ENCODE measurements around the gene PTTG1IP2.

Gene PTTG1IP2

DNA sequence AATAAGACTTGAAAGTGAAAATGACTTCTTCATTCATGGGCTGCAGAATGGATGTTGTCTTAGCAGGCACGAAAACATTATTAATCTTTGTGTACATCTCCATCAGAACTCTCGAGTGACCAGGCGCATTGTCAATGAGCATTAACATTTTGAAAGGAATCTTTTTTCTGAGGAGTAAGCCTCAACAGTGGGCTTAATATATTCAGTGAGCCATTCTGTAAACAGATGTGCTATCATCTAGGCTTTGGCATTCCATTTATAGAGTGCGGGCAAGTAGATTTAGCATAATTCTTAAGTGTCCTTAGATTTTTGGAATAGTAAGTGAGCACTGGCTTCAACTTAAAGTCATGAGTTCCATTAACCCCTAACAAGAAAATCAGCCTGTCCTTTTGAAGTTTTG, 33.1 kb downstream of the PTTG1IP2 start:
- H3K4me3 ChIP-seq (replicated peaks; ENCODE audit: low read depth, low read length), result no peak overlapping the region
- TF ChIP-seq, protein P1, sequence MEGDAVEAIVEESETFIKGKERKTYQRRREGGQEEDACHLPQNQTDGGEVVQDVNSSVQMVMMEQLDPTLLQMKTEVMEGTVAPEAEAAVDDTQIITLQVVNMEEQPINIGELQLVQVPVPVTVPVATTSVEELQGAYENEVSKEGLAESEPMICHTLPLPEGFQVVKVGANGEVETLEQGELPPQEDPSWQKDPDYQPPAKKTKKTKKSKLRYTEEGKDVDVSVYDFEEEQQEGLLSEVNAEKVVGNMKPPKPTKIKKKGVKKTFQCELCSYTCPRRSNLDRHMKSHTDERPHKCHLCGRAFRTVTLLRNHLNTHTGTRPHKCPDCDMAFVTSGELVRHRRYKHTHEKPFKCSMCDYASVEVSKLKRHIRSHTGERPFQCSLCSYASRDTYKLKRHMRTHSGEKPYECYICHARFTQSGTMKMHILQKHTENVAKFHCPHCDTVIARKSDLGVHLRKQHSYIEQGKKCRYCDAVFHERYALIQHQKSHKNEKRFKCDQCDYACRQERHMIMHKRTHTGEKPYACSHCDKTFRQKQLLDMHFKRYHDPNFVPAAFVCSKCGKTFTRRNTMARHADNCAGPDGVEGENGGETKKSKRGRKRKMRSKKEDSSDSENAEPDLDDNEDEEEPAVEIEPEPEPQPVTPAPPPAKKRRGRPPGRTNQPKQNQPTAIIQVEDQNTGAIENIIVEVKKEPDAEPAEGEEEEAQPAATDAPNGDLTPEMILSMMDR (IDR thresholded peaks at IDR 0.05; ENCODE audit: insufficient read depth, low read length, poor library complexity, severe bottlenecking), result no peak
- H3K27me3 ChIP-seq (replicated peaks; ENCODE audit: control insufficient read depth, insufficient read depth, low read length), result no peaks in the 10 kb centered on the region
- no peaks in the 10 kb centered on the region for H3K36me3 ChIP-seq (ENCODE audit: control insufficient read depth, insufficient read depth, low read length)
- DNase-seq (ENCODE audit: extremely low read depth, insufficient read length), result no peak

DNA sequence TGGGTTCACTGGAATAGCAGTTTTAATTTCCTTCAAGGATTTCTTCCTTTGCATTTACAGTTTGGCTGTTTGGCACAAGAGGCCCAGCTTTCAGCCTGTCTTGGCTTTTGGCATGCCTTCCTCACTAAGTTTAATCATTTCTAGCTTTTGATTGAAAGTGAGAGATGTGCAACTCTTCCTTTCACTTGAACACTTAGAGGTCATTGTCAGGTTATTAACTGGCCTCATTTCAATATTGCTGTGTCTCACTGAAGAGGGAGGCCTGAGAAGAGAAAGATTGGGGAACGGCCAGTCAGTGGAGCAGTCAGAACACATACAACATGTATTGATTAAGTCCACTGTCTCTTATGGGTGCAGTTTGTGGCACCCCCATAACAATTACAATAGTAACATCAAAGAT, 33.9 kb downstream of the PTTG1IP2 start:
- no peaks in the 10 kb centered on the region for H3K36me3 ChIP-seq (ENCODE audit: control insufficient read depth, insufficient read depth, low read length)

DNA sequence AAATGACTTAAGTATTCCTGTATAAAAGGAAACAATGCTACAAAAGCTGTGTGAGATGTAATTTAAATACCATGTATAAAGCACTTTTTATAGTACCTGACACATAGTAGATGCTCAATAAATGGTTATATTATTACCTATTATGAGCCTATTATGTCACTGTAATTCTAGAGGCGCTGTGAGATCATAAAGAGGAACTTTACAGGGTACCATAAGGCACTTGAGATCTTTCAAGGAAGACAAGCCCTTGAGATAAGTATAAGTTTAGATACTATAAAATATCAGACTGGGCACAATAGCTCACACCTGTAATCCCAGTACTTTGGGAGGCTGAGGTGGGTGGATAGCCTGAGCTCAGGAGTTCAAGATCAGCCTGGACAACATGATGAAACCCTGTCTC, 38.3 kb downstream of the PTTG1IP2 start:
- DNase-seq (ENCODE audit: extremely low read depth, insufficient read length), result no peak
- no peaks in the 10 kb centered on the region for H3K36me3 ChIP-seq (ENCODE audit: control insufficient read depth, insufficient read depth, low read length)
- TF ChIP-seq, protein P1 (IDR thresholded peaks at IDR 0.05; ENCODE audit: insufficient read depth, low read length, poor library complexity, severe bottlenecking), result no peak
- no peak overlapping the region for H3K4me3 ChIP-seq (replicated peaks; ENCODE audit: low read depth, low read length)
- no peaks in the 10 kb centered on the region for H3K27me3 ChIP-seq (replicated peaks; ENCODE audit: control insufficient read depth, insufficient read depth, low read length)

More for the DNA sequence above, 33.9 kb downstream of the PTTG1IP2 start:
- no peaks in the 10 kb centered on the region for H3K27me3 ChIP-seq (replicated peaks; ENCODE audit: control insufficient read depth, insufficient read depth, low read length)
- DNase-seq (ENCODE audit: extremely low read depth, insufficient read length), result no peak
- H3K4me3 ChIP-seq (replicated peaks; ENCODE audit: low read depth, low read length), result no peak overlapping the region
- TF ChIP-seq, protein P1 (IDR thresholded peaks at IDR 0.05; ENCODE audit: insufficient read depth, low read length, poor library complexity, severe bottlenecking), result no peak

DNA sequence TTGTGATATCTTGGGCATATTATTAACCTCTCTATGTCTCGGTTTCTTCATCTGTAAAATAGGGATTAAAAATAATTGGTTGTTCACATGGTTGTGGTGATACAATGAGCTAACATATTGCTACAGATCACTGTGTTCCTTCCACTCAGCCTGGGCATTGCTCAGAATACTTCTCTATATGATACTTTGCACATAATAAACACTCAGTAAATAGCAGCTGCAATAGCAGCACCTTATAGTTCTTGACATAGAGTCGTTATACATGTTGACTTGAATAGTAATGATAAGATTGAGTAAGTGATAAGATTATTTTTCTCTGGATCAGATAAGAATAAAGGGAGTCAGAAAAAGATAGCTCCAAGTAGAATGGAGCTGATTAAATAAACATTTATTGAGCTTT, 42.3 kb downstream of the PTTG1IP2 start:
- H3K4me3 ChIP-seq (replicated peaks; ENCODE audit: low read depth, low read length), result no peak overlapping the region
- H3K36me3 ChIP-seq (ENCODE audit: control insufficient read depth, insufficient read depth, low read length), result no peaks in the 10 kb centered on the region
- no peaks in the 10 kb centered on the region for H3K27me3 ChIP-seq (replicated peaks; ENCODE audit: control insufficient read depth, insufficient read depth, low read length)
- DNase-seq (ENCODE audit: extremely low read depth, insufficient read length), result no peak
- TF ChIP-seq, protein P1 (IDR thresholded peaks at IDR 0.05; ENCODE audit: insufficient read depth, low read length, poor library complexity, severe bottlenecking), result no peak

DNA sequence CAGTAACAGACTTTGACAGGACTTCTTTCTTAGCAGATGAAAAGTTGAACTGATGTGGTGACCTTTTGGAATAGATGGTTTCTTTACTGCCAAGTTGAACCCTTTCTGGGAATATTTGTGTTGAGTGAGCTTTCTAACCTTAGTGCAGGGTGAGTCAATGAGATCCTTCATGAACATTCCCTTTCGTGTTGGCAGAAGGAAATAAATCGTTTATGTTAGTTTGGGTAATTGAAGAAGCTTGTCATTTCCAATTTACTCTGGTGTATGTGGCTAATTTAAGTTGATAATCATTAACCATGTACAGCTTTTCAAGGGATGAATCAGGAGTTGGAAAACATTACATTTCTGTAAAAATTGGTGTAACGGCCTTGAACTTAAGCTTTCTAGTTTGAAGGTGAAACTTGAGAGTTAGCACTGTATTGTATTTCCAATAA, 43.4 kb downstream of the PTTG1IP2 start:
- TF ChIP-seq, protein P1 (IDR thresholded peaks at IDR 0.05; ENCODE audit: insufficient read depth, low read length, poor library complexity, severe bottlenecking), result no peak
- Histone ChIP-seq H3K27me3 (replicated peaks; ENCODE audit: control insufficient read depth, insufficient read depth, low read length) (no peaks in the 10 kb centered on the region), H3K36me3 (ENCODE audit: control insufficient read depth, insufficient read depth, low read length) (no peaks in the 10 kb centered on the region), H3K4me3 (replicated peaks; ENCODE audit: low read depth, low read length) (no peak overlapping the region)
- DNase-seq (ENCODE audit: extremely low read depth, insufficient read length), result no peak

DNA sequence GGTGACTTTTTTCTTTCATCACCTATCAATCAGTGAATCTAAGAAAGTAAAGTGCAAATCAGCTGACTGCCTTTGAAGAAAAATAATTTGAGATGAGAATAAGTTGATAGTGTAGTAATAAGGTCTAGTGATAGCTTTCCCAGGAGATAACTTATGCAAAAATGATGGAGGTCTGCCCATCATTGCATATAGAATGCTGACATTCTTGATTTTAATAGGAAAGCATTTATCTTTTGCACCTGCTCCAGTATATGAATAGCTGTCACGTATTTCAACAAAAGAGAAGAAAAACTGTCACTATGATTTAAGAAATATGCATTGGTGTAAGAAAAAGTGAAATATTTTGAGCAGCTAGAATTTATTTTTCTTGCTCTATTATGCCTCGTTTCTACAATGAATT, 46.8 kb downstream of the PTTG1IP2 start:
- no peaks in the 10 kb centered on the region for H3K27me3 ChIP-seq (replicated peaks; ENCODE audit: control insufficient read depth, insufficient read depth, low read length)
- no peak overlapping the region for H3K4me3 ChIP-seq (replicated peaks; ENCODE audit: low read depth, low read length)
- TF ChIP-seq, protein P1 (IDR thresholded peaks at IDR 0.05; ENCODE audit: insufficient read depth, low read length, poor library complexity, severe bottlenecking), result no peak
- H3K36me3 ChIP-seq (ENCODE audit: control insufficient read depth, insufficient read depth, low read length), result no peaks in the 10 kb centered on the region
- DNase-seq (ENCODE audit: extremely low read depth, insufficient read length), result no peak

Measured in GM06990 (cell line).